H1 (cell line): ENCODE data around the gene COQ8A. TPM values are rescaled to one million over a fixed set of nuclear protein-coding genes. Genes with fewer than 3 reads are reported as not detected.

Experiments used
- CTCF ChIA-PET: fragments of 300-600 bp; sonication (Branson Sonifier 250); formaldehyde crosslinking; loops from one replicate; lab custom pipeline; 2021; ENCODE audit not compliant: partially characterized antibody; lab: Charles Lee
- POLR2A ChIA-PET: fragments of 300-600 bp; sonication (Branson Sonifier 250); formaldehyde crosslinking; loops from one replicate; lab custom pipeline; 2021; ENCODE audit warnings: inconsistent platforms; ENCODE audit not compliant: partially characterized antibody; lab: Charles Lee
- DNase-seq, 2 experiments: peaks; one replicate each; pipeline versions ENCODE4 v3.0.0 to v3.0.0-alpha.2; 2010 to 2022; ENCODE audit warnings: low spot score in 2 of 2, low read depth in 1 of 2, mixed read lengths in 1 of 2
- FAIRE-seq: peaks from 2 replicates; lab custom pipeline; 2011; peaks lifted over from hg19 to GRCh38; lab: Jason Lieb, UNC
- H2AFZ ChIP-seq: 2 replicates; pipeline ENCODE4 v1.8.1; 2012; ENCODE audit warnings: low read length, inconsistent platforms
- H2AK5ac ChIP-seq: 2 replicates; pipeline ENCODE4 v1.6.1; 2013; ENCODE audit warnings: low read depth, low read length
- H2BK120ac ChIP-seq: replicated peaks from 2 replicates; pipeline ENCODE3; 2013; ENCODE audit warnings: low read depth, low read length, inconsistent platforms
- H2BK12ac ChIP-seq: 2 replicates; pipeline ENCODE4 v1.6.1; 2013; ENCODE audit warnings: low read depth, low read length
- H2BK15ac ChIP-seq: 2 replicates; pipeline ENCODE4 v1.6.1; 2013; ENCODE audit warnings: low read length
- H2BK20ac ChIP-seq: 2 replicates; pipeline ENCODE4 v1.6.1; 2013; ENCODE audit warnings: low read length
- H2BK5ac ChIP-seq: 2 replicates; pipeline ENCODE4 v1.6.1; 2013; ENCODE audit warnings: low read depth, low read length
- H3K14ac ChIP-seq: 2 replicates; pipeline ENCODE4 v1.6.1; 2013; ENCODE audit warnings: inconsistent platforms; ENCODE audit not compliant: insufficient read length
- H3K18ac ChIP-seq: 2 replicates; pipeline ENCODE4 v1.6.1; 2013; ENCODE audit warnings: low read length; ENCODE audit errors: extremely low read depth
- H3K23ac ChIP-seq: 2 replicates; pipeline ENCODE4 v1.6.1; 2013; ENCODE audit warnings: inconsistent platforms; ENCODE audit not compliant: insufficient read length
- H3K23me2 ChIP-seq: 2 replicates; pipeline ENCODE4 v1.6.1; 2013; ENCODE audit warnings: low read depth, low read length
- H3K27ac ChIP-seq: 2 replicates; pipeline ENCODE4 v1.6.1; 2011; ENCODE audit warnings: low read depth, low read length, inconsistent platforms
- H3K27me3 ChIP-seq, 4 experiments: replicated peaks in 1 of 4; 1 replicate in 1 of 4; 2 replicates in 3 of 4; pipeline versions ENCODE4 v1.6.1 to v1.8.1; 2011 to 2013; ENCODE audit warnings: low read length in 3 of 4, mild to moderate bottlenecking in 3 of 4, inconsistent platforms in 2 of 4, mixed read lengths in 2 of 4, moderate library complexity in 1 of 4; ENCODE audit not compliant: control insufficient read depth in 3 of 4, insufficient read depth in 3 of 4; ENCODE audit errors: extremely low read depth in 1 of 4
- H3K36me3 ChIP-seq, 4 experiments: 2 replicates each; pipeline versions ENCODE4 v1.6.1 to v1.8.1; 2011 to 2013; ENCODE audit warnings: mild to moderate bottlenecking in 4 of 4, low read length in 3 of 4, moderate library complexity in 2 of 4, control low read depth in 1 of 4, inconsistent platforms in 1 of 4; ENCODE audit not compliant: insufficient read depth in 4 of 4, control insufficient read depth in 2 of 4
- H3K4ac ChIP-seq: replicated peaks from 2 replicates; pipeline ENCODE3; 2013; ENCODE audit warnings: low read length, low read depth, mixed read lengths, inconsistent platforms; ENCODE audit not compliant: insufficient read length
- H3K4me1 ChIP-seq, 4 experiments: replicated peaks in 1 of 4; 1 replicate in 1 of 4; 2 replicates in 3 of 4; pipeline versions ENCODE4 v1.6.1 to v1.8.1; 2011 to 2013; ENCODE audit warnings: low read length in 3 of 4, inconsistent platforms in 2 of 4, mixed read lengths in 1 of 4; ENCODE audit not compliant: insufficient read depth in 4 of 4, control insufficient read depth in 3 of 4
- H3K4me2 ChIP-seq, 2 experiments: 2 replicates each; pipeline versions ENCODE4 v1.6.1 to v1.8.1; 2011 to 2013; ENCODE audit warnings: low read depth in 2 of 2, low read length in 2 of 2, control low read depth in 1 of 2, inconsistent platforms in 1 of 2, mild to moderate bottlenecking in 1 of 2; ENCODE audit not compliant: insufficient read depth in 1 of 2
- H3K4me3 ChIP-seq, 4 experiments: fragments of 200-600, 300-600 bp in 1 of 4; sonication (generic), shearing (Covaris generic), sonication (Bioruptor Twin) in 1 of 4; 2 replicates each; pipeline versions ENCODE4 v1.5.1 to v1.8.1; 2011 to 2016; ENCODE audit warnings: low read length in 4 of 4, low read depth in 3 of 4, control low read depth in 2 of 4, inconsistent platforms in 2 of 4, mild to moderate bottlenecking in 2 of 4, mixed read lengths in 1 of 4, moderate library complexity in 1 of 4; ENCODE audit not compliant: insufficient read depth in 2 of 4; ENCODE audit errors: extremely low read depth in 1 of 4
- H3K56ac ChIP-seq: replicated peaks from 2 replicates; pipeline ENCODE3; 2013; ENCODE audit warnings: low read depth, mild to moderate bottlenecking, mixed read lengths, low read length, inconsistent platforms; ENCODE audit not compliant: insufficient read length
- H3K79me1 ChIP-seq: 2 replicates; pipeline ENCODE4 v1.6.1; 2013; ENCODE audit warnings: low read depth, low read length, control low read depth
- H3K79me2 ChIP-seq, 2 experiments: 2 replicates each; pipeline versions ENCODE4 v1.6.1 to v1.8.1; 2012 to 2013; ENCODE audit warnings: low read length in 2 of 2, mild to moderate bottlenecking in 2 of 2, inconsistent platforms in 1 of 2; ENCODE audit not compliant: insufficient read depth in 2 of 2, control insufficient read depth in 1 of 2
- H3K9ac ChIP-seq, 4 experiments: replicated peaks in 1 of 4; 1 replicate in 1 of 4; 2 replicates in 3 of 4; pipeline versions ENCODE4 v1.6.1 to v1.8.1; 2011 to 2013; ENCODE audit warnings: low read depth in 3 of 4, low read length in 3 of 4, control low read depth in 2 of 4, mild to moderate bottlenecking in 2 of 4, moderate library complexity in 2 of 4, inconsistent platforms in 1 of 4; ENCODE audit errors: extremely low read depth in 1 of 4
- H3K9me3 ChIP-seq, 2 experiments: 2 replicates each; pipeline versions ENCODE4 v1.6.1 to v1.8.1; 2012 to 2013; ENCODE audit warnings: mild to moderate bottlenecking in 2 of 2, moderate library complexity in 2 of 2, control low read depth in 1 of 2, inconsistent platforms in 1 of 2, low read depth in 1 of 2, low read length in 1 of 2, mixed read lengths in 1 of 2; ENCODE audit not compliant: insufficient read depth in 2 of 2
- H4K20me1 ChIP-seq, 2 experiments: replicated peaks in 1 of 2; 2 replicates each; pipeline versions ENCODE3 to v1.8.1; 2011 to 2013; ENCODE audit warnings: inconsistent platforms in 2 of 2, low read length in 2 of 2, mild to moderate bottlenecking in 1 of 2; ENCODE audit not compliant: insufficient read depth in 2 of 2, control insufficient read depth in 1 of 2
- H4K5ac ChIP-seq: 2 replicates; pipeline ENCODE4 v1.6.1; 2013; ENCODE audit warnings: low read length, low read depth, mixed read lengths, inconsistent platforms; ENCODE audit not compliant: insufficient read length
- H4K8ac ChIP-seq: 2 replicates; pipeline ENCODE4 v1.8.0; 2013; ENCODE audit warnings: mild to moderate bottlenecking, moderate library complexity, low read length, inconsistent platforms; ENCODE audit not compliant: insufficient read depth; ENCODE audit errors: extremely low read depth
- H4K91ac ChIP-seq: replicated peaks from 2 replicates; pipeline ENCODE3; 2013; ENCODE audit warnings: low read length, mixed read lengths, inconsistent platforms; ENCODE audit not compliant: insufficient read length
- CBX5 ChIP-seq: fragments of 300-800, 300-1000 bp; sonication (generic); IDR thresholded peaks from 2 replicates; pipeline ENCODE4 v1.7.1; 2016; ENCODE audit warnings: antibody characterized with exemption, low read length, low read depth
- WGBS, 2 experiments: shearing (Covaris generic) in 1 of 2; methylation state at CpG; one replicate each; pipeline versions ENCODE4 v1.1.6 to v1.1.7; 2013 to 2015; ENCODE audit warnings: low lambda C conversion rate in 2 of 2, mixed read lengths in 2 of 2, inconsistent platforms in 1 of 2, low coverage in 1 of 2, missing lambda C conversion rate in 1 of 2; ENCODE audit not compliant: insufficient replicate concordance in 2 of 2, insufficient coverage in 1 of 2, insufficient read length in 1 of 2; ENCODE audit errors: extremely low coverage in 1 of 2, missing lambda C conversion rate in 1 of 2; 5-methylcytosine and 5-hydroxymethylcytosine counted together
- polyA plus RNA-seq, 7 experiments: library from polyadenylated mRNA; depleted of rRNA in 3 of 7; stranded (reverse) in 5 of 7; unstranded in 2 of 7; fragments of >200 nt in 5 of 7; fragments of 200-250 nt in 2 of 7; gene quantifications; 1 replicate in 5 of 7; 2 replicates in 1 of 7; 4 replicates in 1 of 7; pipeline versions ENCODE4 v1.2.1 to v1.2.3, GENCODE V29; 2011 to 2013; ENCODE audit warnings: missing spikeins in 2 of 7, mixed read lengths in 2 of 7
- total RNA-seq: library from RNA; stranded (reverse); fragmentation: NEBNext Ultra II Directional; extraction: Animal tissue kit (Norgen Biotek cat#: 25700); gene quantifications from 2 replicates; pipeline ENCODE4 v1.2.1, GENCODE V29; 2021

COQ8A gene
- total and polyA plus RNA-seq, 2 of the 8 experiments (the other 6 are each of a cell fraction or from before 2014, with no cell fraction given) = 28.5 to 38.9 TPM

DNA sequence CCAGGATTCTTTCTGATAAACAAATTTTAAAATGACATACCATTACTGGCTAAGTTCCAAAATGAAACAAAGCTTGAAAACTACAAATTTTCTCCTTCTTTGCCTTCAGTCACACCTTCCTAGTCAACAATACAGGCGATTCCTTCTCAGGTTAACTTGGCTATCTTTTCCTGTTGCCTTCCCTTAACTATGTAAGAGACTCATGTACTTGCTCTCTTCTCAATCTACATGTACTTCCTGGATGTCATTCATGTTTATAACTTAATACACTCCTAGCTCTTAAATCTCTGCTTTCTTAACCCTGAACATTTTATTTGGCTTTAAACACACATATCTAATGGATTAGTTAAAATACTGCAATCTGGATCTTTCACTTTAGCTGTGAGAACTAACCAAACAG lies 97.0 kb downstream of the COQ8A start:
- Histone ChIP-seq H2BK15ac (no peak overlapping the region), H2AK5ac (no peak overlapping the region), H2AFZ (no peak overlapping the region), H3K79me1 (no peaks in the 10 kb centered on the region), H2BK5ac (no peak overlapping the region), H3K9me3 (no peaks in the 10 kb centered on the region), H3K23ac (no peak overlapping the region), H3K14ac (no peak overlapping the region), H3K18ac (no peak overlapping the region), H3K36me3 (peaks cover 0 to 5% (median 4%) of the 10 kb centered on the region in 4 experiments; a peak in 4 of 8 replicates), H3K4me1 (no peaks in the 10 kb centered on the region; a peak in 1 of 7 replicates), H3K56ac (no peak overlapping the region), H3K23me2 (no peaks in the 10 kb centered on the region), H3K4ac (no peak overlapping the region), H4K91ac (no peak overlapping the region), H3K4me2 (no peak overlapping the region), H4K5ac (no peak overlapping the region), H3K27ac (no peak overlapping the region), H4K8ac (no peak overlapping the region), H4K20me1 (no peaks in the 10 kb centered on the region), H2BK120ac (no peak overlapping the region), H2BK20ac (no peak overlapping the region), H3K4me3 (no peak overlapping the region), H2BK12ac (no peak overlapping the region), H3K79me2 (no peaks in the 10 kb centered on the region), H3K9ac (no peak overlapping the region), H3K27me3 (no peaks in the 10 kb centered on the region)
- DNase-seq (no peak), FAIRE-seq (no peak)
- ChIA-PET CTCF (no interaction called here), POLR2A (no interaction called here)
- WGBS, 2 experiments = 91% methylated on average over 1 of the region's 1 CpG; no CpG with 5 or more reads in 1 of the 2 experiments
- no peak for TF ChIP-seq CBX5
